ENCODE data around the gene MPV17L2. TPM values are rescaled to one million over a fixed set of nuclear protein-coding genes. Genes with fewer than 3 reads are reported as not detected.
"Not testable (repeated sequence)": the region's sequence is repeated elsewhere in the genome, so short reads cannot be mapped to it uniquely, and the experiment has no call there.

Gene MPV17L2
- polyA plus RNA-seq, 2 of the 4 experiments (the other 2 are of a cell fraction): 8.3 to 13.9 TPM

- TF ChIP-seq KDM1A (IDR thresholded peaks at IDR 0.05; ENCODE audit: low read depth) (0 out of 2 replicates have a peak, but pooled peaks have one; percentile 19), EP300 (IDR thresholded peaks at IDR 0.05) (no peak)
- ATAC-seq (no peak), DNase-seq (ENCODE audit: low read depth in 1 of 2, low spot score in 1 of 2) (no peak), FAIRE-seq (no peak)
- H3K4me3 ChIP-seq: no peak overlapping the region
- H3K4me2 ChIP-seq: no peak overlapping the region
- ChIA-PET POLR2A (no interaction called here), CTCF (interaction anchor here (0.6 to 1.6 kb wide), 2 partner anchors 45 to 144 kb away, joined by 3 read pairs; no protein-coding TSS in a partner anchor)
- WGBS (ENCODE audit: missing lambda C conversion rate): 89% methylated on average over 4 of the region's 4 CpGs
- no peak overlapping the region for H3K27ac ChIP-seq
- no peaks in the 10 kb centered on the region for H3K9me3 ChIP-seq
- peaks cover 29% of the 10 kb centered on the region for H3K4me1 ChIP-seq
Measured at GRCh38 chr19:18158467-18158866, 34.6 kb upstream of the MPV17L2 start.

DNA sequence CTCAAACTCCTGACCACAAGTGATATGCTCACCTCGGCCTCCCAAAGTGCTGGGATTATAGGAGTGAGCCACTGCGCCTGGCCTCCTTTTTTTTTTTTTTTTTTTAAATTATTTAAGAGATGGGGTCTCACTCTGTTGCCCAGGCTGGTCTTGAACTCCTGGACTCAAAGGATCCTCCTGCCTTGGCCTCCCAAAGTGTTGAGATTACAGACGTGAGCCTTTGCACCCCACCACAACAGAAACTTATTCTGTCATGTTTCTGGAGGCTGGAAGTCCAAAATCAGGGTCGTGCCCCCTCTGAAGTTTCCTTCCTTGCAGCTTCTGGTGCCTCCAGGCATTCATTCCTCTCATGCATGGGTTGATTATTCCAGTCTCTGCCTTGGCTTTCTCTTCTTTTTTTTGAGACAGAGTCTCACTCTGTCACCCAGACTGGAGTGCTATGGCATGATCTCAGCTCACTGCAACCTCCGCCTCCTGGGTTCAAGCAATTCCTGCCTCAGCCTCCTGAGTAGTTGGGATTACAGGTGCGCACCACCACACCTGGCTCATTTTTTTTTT lies 33.9 kb upstream of the MPV17L2 start:
- 81% methylated on average over 6 of the region's 6 CpGs for WGBS (ENCODE audit: missing lambda C conversion rate)
- H3K4me2 ChIP-seq; H3K27ac ChIP-seq; DNase-seq (ENCODE audit: low read depth in 1 of 2, low spot score in 1 of 2); H3K4me3 ChIP-seq; FAIRE-seq; POLR2A ChIA-PET; H3K9me3 ChIP-seq; ATAC-seq: not testable (repeated sequence)
- peaks cover 27% of the 10 kb centered on the region for H3K4me1 ChIP-seq
- CTCF ChIA-PET: interaction anchor here (1.4 to 1.6 kb wide), 2 partner anchors 36 to 46 kb away, joined by 3 to 4 read pairs; no protein-coding TSS in a partner anchor

- ChIA-PET CTCF (interaction anchor here (1.0 to 2.4 kb wide), 10 partner anchors 8 to 50 kb away, joined by 3 to 20 read pairs (median 4); no protein-coding TSS in a partner anchor), POLR2A (no interaction called here)
- DNase-seq (ENCODE audit: low read depth in 1 of 2, low spot score in 1 of 2) (no peak), ATAC-seq (no peak), FAIRE-seq (no peak)
- 95% methylated on average over 10 of the region's 10 CpGs for WGBS (ENCODE audit: missing lambda C conversion rate)
- Histone ChIP-seq H3K4me2 (no peak overlapping the region), H3K27ac (no peak overlapping the region), H3K4me3 (no peak overlapping the region), H3K4me1 (peaks cover 22% of the 10 kb centered on the region), H3K9me3 (no peaks in the 10 kb centered on the region)
- TF ChIP-seq, protein P1, sequence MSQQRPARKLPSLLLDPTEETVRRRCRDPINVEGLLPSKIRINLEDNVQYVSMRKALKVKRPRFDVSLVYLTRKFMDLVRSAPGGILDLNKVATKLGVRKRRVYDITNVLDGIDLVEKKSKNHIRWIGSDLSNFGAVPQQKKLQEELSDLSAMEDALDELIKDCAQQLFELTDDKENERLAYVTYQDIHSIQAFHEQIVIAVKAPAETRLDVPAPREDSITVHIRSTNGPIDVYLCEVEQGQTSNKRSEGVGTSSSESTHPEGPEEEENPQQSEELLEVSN (IDR thresholded peaks at IDR 0.05; ENCODE audit: borderline replicate concordance, low read depth): no peak
Measured at GRCh38 chr19:18159810-18160209, 33.2 kb upstream of the MPV17L2 start.

- FAIRE-seq (no peak), ATAC-seq (peak; percentile 17 to 27; a peak in 3 of 6 replicates), DNase-seq (ENCODE audit: low read depth in 1 of 2, low spot score in 1 of 2) (no peak)
- Histone ChIP-seq H3K4me2 (peak overlapping the region; percentile 96), H3K27ac (peak overlapping the region; percentile 91 to 96), H3K4me3 (peak overlapping the region; percentile 42), H3K4me1 (peaks cover 22% of the 10 kb centered on the region), H3K9me3 (no peaks in the 10 kb centered on the region)
- ChIA-PET CTCF (interaction anchor here (0.5 to 2.4 kb wide), 14 partner anchors 9 to 417 kb away, joined by 3 to 20 read pairs (median 4); no protein-coding TSS in a partner anchor), POLR2A (interaction anchor here (0.8 kb wide), 1 partner anchor 8 kb away, joined by 3 read pairs; no protein-coding TSS in a partner anchor)
- no peak for TF ChIP-seq EP300 (IDR thresholded peaks at IDR 0.05)
- TF ChIP-seq, protein P2, sequence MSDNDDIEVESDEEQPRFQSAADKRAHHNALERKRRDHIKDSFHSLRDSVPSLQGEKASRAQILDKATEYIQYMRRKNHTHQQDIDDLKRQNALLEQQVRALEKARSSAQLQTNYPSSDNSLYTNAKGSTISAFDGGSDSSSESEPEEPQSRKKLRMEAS (IDR thresholded peaks at IDR 0.05): peak; percentile 15; the same call in 1 of the 2 replicates
- WGBS (ENCODE audit: missing lambda C conversion rate): no CpG with 5 or more reads among the region's 13 CpGs
Measured at GRCh38 chr19:18160493-18160970, 32.5 kb upstream of the MPV17L2 start.

- Histone ChIP-seq H3K4me3 (peak overlapping the region; percentile 42), H3K4me2 (peak overlapping the region; percentile 96), H3K4me1 (peaks cover 22% of the 10 kb centered on the region), H3K27ac (peak overlapping the region; percentile 91 to 96), H3K9me3 (no peaks in the 10 kb centered on the region)
- FAIRE-seq: no peak
- peak; percentile 80 to 83 for ATAC-seq
- 0% methylated on average over 2 of the region's 66 CpGs for WGBS (ENCODE audit: missing lambda C conversion rate)
- ChIA-PET CTCF (interaction anchor here (0.5 to 2.4 kb wide), 21 partner anchors 9 to 418 kb away, joined by 3 to 20 read pairs (median 4); no protein-coding TSS in a partner anchor), POLR2A (interaction anchor here (0.8 kb wide), 1 partner anchor 9 kb away, joined by 3 read pairs; no protein-coding TSS in a partner anchor)
- DNase-seq (ENCODE audit: low read depth in 1 of 2, low spot score in 1 of 2): peak; percentile 57 to 62
- TF ChIP-seq HOXB5 (CRISPR knock-in tag; IDR thresholded peaks at IDR 0.05) (no peak), EHF (CRISPR knock-in tag; IDR thresholded peaks at IDR 0.05) (no peak), ATOH8 (CRISPR knock-in tag; IDR thresholded peaks at IDR 0.05; ENCODE audit: low read depth) (no peak), USF2 (IDR thresholded peaks at IDR 0.05) (no peak), KDM5A (IDR thresholded peaks at IDR 0.05) (no peak), FOXS1 (CRISPR knock-in tag; IDR thresholded peaks at IDR 0.05) (no peak), CHD2 (IDR thresholded peaks at IDR 0.05; ENCODE audit: low read length, partially characterized antibody) (no peak), NR3C1 (IDR thresholded peaks at IDR 0.05) (no peak), CBX8 (IDR thresholded peaks at IDR 0.05) (no peak), POLR2AphosphoS2 (conservative IDR thresholded peaks at IDR 0.05; ENCODE audit: low read length) (no peak)
- TF ChIP-seq, protein P3, sequence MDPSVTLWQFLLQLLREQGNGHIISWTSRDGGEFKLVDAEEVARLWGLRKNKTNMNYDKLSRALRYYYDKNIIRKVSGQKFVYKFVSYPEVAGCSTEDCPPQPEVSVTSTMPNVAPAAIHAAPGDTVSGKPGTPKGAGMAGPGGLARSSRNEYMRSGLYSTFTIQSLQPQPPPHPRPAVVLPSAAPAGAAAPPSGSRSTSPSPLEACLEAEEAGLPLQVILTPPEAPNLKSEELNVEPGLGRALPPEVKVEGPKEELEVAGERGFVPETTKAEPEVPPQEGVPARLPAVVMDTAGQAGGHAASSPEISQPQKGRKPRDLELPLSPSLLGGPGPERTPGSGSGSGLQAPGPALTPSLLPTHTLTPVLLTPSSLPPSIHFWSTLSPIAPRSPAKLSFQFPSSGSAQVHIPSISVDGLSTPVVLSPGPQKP (IDR thresholded peaks at IDR 0.05; ENCODE audit: low read depth, low read length): no peak
- TF ChIP-seq, protein P4, sequence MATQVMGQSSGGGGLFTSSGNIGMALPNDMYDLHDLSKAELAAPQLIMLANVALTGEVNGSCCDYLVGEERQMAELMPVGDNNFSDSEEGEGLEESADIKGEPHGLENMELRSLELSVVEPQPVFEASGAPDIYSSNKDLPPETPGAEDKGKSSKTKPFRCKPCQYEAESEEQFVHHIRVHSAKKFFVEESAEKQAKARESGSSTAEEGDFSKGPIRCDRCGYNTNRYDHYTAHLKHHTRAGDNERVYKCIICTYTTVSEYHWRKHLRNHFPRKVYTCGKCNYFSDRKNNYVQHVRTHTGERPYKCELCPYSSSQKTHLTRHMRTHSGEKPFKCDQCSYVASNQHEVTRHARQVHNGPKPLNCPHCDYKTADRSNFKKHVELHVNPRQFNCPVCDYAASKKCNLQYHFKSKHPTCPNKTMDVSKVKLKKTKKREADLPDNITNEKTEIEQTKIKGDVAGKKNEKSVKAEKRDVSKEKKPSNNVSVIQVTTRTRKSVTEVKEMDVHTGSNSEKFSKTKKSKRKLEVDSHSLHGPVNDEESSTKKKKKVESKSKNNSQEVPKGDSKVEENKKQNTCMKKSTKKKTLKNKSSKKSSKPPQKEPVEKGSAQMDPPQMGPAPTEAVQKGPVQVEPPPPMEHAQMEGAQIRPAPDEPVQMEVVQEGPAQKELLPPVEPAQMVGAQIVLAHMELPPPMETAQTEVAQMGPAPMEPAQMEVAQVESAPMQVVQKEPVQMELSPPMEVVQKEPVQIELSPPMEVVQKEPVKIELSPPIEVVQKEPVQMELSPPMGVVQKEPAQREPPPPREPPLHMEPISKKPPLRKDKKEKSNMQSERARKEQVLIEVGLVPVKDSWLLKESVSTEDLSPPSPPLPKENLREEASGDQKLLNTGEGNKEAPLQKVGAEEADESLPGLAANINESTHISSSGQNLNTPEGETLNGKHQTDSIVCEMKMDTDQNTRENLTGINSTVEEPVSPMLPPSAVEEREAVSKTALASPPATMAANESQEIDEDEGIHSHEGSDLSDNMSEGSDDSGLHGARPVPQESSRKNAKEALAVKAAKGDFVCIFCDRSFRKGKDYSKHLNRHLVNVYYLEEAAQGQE (IDR thresholded peaks at IDR 0.05): no peak
Measured at GRCh38 chr19:18160971-18161635, 31.9 kb upstream of the MPV17L2 start.

All from A549 (cell line).